Panc1 (cell line): Measurements from ENCODE around the gene MRC2. TPM values are rescaled to one million over a fixed set of nuclear protein-coding genes. Genes with fewer than 3 reads are reported as not detected.

ENCODE experiments used
- ATAC-seq: fragments of 200-7000 bp; cut with Tn5 transposase; 2 replicates; pipeline ENCODE4 v1.9.1; 2020; ENCODE audit warnings: mild to moderate bottlenecking, moderate library complexity
- BruUV-seq: library from RNA; stranded (reverse); fragments of 400-500 nt; replicated peaks from 2 replicates; lab custom pipeline; 2021; lab: Mats Ljungman, UMichigan
- CTCF ChIA-PET: fragments of 300-600 bp; sonication (Branson Sonifier 250); formaldehyde crosslinking; loops from one replicate; lab custom pipeline; 2022; ENCODE audit warnings: antibody characterized with exemption; lab: Charles Lee
- POLR2A ChIA-PET: fragments of 300-600 bp; sonication (Branson Sonifier 250); formaldehyde crosslinking; loops from one replicate; lab custom pipeline; 2022; ENCODE audit warnings: antibody characterized with exemption; lab: Charles Lee
- DNase-seq: peaks from one replicate; pipeline ENCODE4 v3.0.0-alpha.2; 2010; ENCODE audit warnings: low read depth, low spot score
- H3K27ac ChIP-seq: 2 replicates; pipeline ENCODE4 v1.5.1; 2011; ENCODE audit warnings: mild to moderate bottlenecking, low read length, inconsistent platforms
- H3K27me3 ChIP-seq: fragments of 200-500 bp; sonication (Bioruptor generic); 2 replicates; pipeline ENCODE4 v1.6.0; 2014; ENCODE audit warnings: low read length, inconsistent platforms; ENCODE audit not compliant: control insufficient read depth, insufficient read depth
- H3K36me3 ChIP-seq: fragments of 200-500 bp; sonication (Bioruptor generic); 2 replicates; pipeline ENCODE4 v1.5.1; 2014; ENCODE audit warnings: inconsistent platforms, mild to moderate bottlenecking, low read length, moderate library complexity; ENCODE audit not compliant: control insufficient read depth, insufficient read depth
- H3K4me1 ChIP-seq: 2 replicates; pipeline ENCODE4 v1.5.1; 2011; ENCODE audit warnings: inconsistent platforms, mild to moderate bottlenecking, low read length, moderate library complexity; ENCODE audit not compliant: control insufficient read depth, insufficient read depth
- H3K4me3 ChIP-seq, 2 experiments: 2 replicates each; pipeline ENCODE4 v1.5.1; 2011 to 2012; ENCODE audit warnings: low read depth in 2 of 2, low read length in 2 of 2, mild to moderate bottlenecking in 2 of 2, inconsistent platforms in 1 of 2, moderate library complexity in 1 of 2
- H3K9me3 ChIP-seq: fragments of 200-500 bp; sonication (Bioruptor generic); 2 replicates; pipeline ENCODE4 v1.5.1; 2014; ENCODE audit warnings: low read depth, mild to moderate bottlenecking, inconsistent platforms, low read length, moderate library complexity; ENCODE audit not compliant: control insufficient read depth, insufficient read depth
- POLR2AphosphoS5 ChIP-seq: IDR thresholded peaks from 2 replicates; pipeline ENCODE4 v1.6.1; 2012; ENCODE audit warnings: mild to moderate bottlenecking, low read depth, low read length, moderate library complexity
- SIN3A ChIP-seq: IDR thresholded peaks from 2 replicates; pipeline ENCODE4 v1.6.1; 2012; ENCODE audit warnings: low read depth, mild to moderate bottlenecking, low read length, moderate library complexity, borderline replicate concordance; ENCODE audit not compliant: insufficient read depth
- TCF7L2 ChIP-seq: IDR thresholded peaks from 2 replicates; pipeline ENCODE4 v1.6.1; 2011; ENCODE audit warnings: mild to moderate bottlenecking, low read depth, low read length, inconsistent platforms
- in situ Hi-C: cut with HindIII; loops from 2 replicates; pipeline ENCODE4 v1.10.0; 2016; ENCODE audit warnings: low sequenced_read_pairs, low pct_unique_long_range_greater_than_20kb
- intact Hi-C: fragments of 100-400 bp; cut with micrococcal nuclease; formaldehyde crosslinking; loops from one replicate; pipeline ENCODE4 v1.10.0; 2022; ENCODE audit not compliant: unreplicated experiment
- total RNA-seq: library from RNA; stranded (reverse); gene quantifications from one replicate; pipeline ENCODE4 v1.2.1, GENCODE V29; 2021; ENCODE audit not compliant: unreplicated experiment
- TF ChIP-seq, protein P1 (sequence below), 2 experiments: IDR thresholded peaks; 2 replicates each; pipeline ENCODE4 v1.6.1; 2011 to 2012; ENCODE audit warnings: low read depth in 2 of 2, control low read depth in 1 of 2, low read length in 1 of 2, mild to moderate bottlenecking in 1 of 2, moderate library complexity in 1 of 2; ENCODE audit not compliant: insufficient read depth in 1 of 2
- TF ChIP-seq, protein P2 (sequence below): fragments of 450-650 bp; IDR thresholded peaks from 2 replicates; pipeline ENCODE4 v1.5.1; 2017; ENCODE audit warnings: mild to moderate bottlenecking

The MRC2 gene
- total RNA-seq, 1 experiment from 2014 or later = 120 TPM

DNA sequence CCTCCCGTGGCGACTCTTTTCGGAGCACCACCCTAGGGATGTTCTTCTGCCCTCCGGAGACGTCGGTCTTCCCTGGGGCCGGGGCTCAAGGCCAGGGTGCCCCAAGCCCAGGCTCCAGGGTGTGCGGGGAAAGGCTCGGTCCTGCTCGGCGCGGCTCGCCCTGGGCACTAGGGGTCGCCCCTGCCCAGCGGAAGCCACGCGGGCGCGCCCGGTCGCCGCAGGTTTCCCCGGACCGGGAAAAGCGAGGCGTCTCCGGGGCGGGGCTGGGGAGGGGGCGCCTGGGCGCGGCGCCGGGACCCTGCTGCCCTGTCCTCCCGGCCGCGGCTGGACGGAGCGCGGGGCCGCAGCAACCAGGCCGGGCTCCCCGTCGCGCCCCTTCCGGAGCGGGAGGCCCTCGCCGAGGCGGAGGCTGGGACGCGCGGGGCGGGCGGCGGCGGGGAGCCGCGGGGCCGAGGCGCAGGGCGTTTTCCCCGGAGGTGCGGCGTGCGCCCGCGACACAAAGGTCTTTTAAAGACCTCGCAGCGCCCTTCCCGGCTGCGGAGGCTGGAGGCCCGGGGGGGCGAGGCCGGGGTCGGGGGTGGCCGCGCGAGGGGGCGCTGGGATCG, 76.4 kb downstream of the MRC2 start:
- H3K27me3 ChIP-seq = no peaks in the 10 kb centered on the region
- peak overlapping the region; percentile 79 for H3K27ac ChIP-seq
- peak overlapping the region; percentile 55 to 68 for H3K4me3 ChIP-seq
- in situ Hi-C loops (no loop called here), intact Hi-C loops (loop anchor here (1.0 to 10.0 kb wide), 2 partner anchors 264 to 701 kb away; no protein-coding TSS in a partner anchor)
- DNase-seq (no peak), ATAC-seq (peak; percentile 95)
- TF ChIP-seq, protein P1, sequence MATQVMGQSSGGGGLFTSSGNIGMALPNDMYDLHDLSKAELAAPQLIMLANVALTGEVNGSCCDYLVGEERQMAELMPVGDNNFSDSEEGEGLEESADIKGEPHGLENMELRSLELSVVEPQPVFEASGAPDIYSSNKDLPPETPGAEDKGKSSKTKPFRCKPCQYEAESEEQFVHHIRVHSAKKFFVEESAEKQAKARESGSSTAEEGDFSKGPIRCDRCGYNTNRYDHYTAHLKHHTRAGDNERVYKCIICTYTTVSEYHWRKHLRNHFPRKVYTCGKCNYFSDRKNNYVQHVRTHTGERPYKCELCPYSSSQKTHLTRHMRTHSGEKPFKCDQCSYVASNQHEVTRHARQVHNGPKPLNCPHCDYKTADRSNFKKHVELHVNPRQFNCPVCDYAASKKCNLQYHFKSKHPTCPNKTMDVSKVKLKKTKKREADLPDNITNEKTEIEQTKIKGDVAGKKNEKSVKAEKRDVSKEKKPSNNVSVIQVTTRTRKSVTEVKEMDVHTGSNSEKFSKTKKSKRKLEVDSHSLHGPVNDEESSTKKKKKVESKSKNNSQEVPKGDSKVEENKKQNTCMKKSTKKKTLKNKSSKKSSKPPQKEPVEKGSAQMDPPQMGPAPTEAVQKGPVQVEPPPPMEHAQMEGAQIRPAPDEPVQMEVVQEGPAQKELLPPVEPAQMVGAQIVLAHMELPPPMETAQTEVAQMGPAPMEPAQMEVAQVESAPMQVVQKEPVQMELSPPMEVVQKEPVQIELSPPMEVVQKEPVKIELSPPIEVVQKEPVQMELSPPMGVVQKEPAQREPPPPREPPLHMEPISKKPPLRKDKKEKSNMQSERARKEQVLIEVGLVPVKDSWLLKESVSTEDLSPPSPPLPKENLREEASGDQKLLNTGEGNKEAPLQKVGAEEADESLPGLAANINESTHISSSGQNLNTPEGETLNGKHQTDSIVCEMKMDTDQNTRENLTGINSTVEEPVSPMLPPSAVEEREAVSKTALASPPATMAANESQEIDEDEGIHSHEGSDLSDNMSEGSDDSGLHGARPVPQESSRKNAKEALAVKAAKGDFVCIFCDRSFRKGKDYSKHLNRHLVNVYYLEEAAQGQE (IDR thresholded peaks at IDR 0.05; ENCODE audit: insufficient read depth in 1 of 2, low read depth in 2 of 2, low read length in 1 of 2) = no peak
- TF ChIP-seq SIN3A (0 out of 2 replicates have a peak, but pooled peaks have one; percentile 49), POLR2AphosphoS5 (no peak)
- TF ChIP-seq, protein P2, sequence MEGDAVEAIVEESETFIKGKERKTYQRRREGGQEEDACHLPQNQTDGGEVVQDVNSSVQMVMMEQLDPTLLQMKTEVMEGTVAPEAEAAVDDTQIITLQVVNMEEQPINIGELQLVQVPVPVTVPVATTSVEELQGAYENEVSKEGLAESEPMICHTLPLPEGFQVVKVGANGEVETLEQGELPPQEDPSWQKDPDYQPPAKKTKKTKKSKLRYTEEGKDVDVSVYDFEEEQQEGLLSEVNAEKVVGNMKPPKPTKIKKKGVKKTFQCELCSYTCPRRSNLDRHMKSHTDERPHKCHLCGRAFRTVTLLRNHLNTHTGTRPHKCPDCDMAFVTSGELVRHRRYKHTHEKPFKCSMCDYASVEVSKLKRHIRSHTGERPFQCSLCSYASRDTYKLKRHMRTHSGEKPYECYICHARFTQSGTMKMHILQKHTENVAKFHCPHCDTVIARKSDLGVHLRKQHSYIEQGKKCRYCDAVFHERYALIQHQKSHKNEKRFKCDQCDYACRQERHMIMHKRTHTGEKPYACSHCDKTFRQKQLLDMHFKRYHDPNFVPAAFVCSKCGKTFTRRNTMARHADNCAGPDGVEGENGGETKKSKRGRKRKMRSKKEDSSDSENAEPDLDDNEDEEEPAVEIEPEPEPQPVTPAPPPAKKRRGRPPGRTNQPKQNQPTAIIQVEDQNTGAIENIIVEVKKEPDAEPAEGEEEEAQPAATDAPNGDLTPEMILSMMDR = peak; percentile 97
- H3K4me1 ChIP-seq = peaks cover 29% of the 10 kb centered on the region
- ChIA-PET CTCF (no interaction called here), POLR2A (no interaction called here)
- H3K36me3 ChIP-seq = no peaks in the 10 kb centered on the region
- BruUV-seq = no TSS peak
- 0 out of 2 replicates have a peak, but pooled peaks cover 3% of the 10 kb centered on the region for H3K9me3 ChIP-seq

DNA sequence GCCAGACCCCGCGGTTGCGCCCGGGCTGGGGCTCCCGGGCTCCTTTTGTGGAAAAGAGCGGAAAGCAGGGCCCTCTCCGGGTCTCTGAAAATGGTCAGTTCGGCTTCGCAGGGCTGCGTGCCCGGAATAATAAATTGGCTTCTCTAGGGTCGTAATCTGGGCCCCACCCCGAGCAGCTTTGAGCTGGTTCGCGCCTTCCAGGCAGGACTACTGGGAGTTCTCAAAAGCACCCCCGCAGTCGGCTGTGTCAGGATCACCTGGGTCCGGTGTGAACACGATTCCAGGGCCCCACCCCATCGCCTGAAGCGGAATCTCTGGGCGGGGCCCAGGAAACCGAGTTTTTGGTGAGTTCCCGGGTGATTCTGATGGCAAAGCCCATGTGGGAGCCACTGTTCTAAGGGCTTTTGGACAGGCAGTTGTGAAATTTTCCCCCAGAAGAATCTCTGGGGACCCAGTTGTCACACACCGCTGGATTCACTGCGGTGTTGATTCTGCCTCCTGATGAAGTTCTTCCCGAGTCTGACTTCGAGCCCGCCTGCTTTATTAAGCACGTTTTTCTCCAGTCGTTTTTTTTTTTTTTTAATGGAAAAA, 77.0 kb downstream of the MRC2 start:
- Histone ChIP-seq H3K27me3 (no peaks in the 10 kb centered on the region), H3K4me1 (peaks cover 29% of the 10 kb centered on the region), H3K36me3 (no peaks in the 10 kb centered on the region), H3K4me3 (peak overlapping the region; percentile 55 to 68), H3K9me3 (0 out of 2 replicates have a peak, but pooled peaks cover 3% of the 10 kb centered on the region), H3K27ac (peak overlapping the region; percentile 79)
- TF ChIP-seq POLR2AphosphoS5 (no peak; the same call in 1 of the 2 replicates), SIN3A (no peak), TCF7L2 (no peak)
- TF ChIP-seq, protein P2 = no peak
- TF ChIP-seq, protein P1 (IDR thresholded peaks at IDR 0.05; ENCODE audit: insufficient read depth in 1 of 2, low read depth in 2 of 2, low read length in 1 of 2) = no peak
- BruUV-seq = no TSS peak
- intact Hi-C loops (loop anchor here (10.0 kb wide), 1 partner anchor 700 kb away; no protein-coding TSS in a partner anchor), in situ Hi-C loops (no loop called here)
- ChIA-PET POLR2A (interaction anchor here (0.5 kb wide), 1 partner anchor 49 kb away, joined by 5 read pairs; no protein-coding TSS in a partner anchor), CTCF (no interaction called here)
- ATAC-seq = peak; percentile 33
- no peak for DNase-seq
